K562 (cell line): Measurements from ENCODE around the gene CDPF1. TPM values are rescaled to one million over a fixed set of nuclear protein-coding genes. Genes with fewer than 3 reads are reported as not detected.

Source experiments
- polyA plus RNA-seq, 8 experiments: library from polyadenylated mRNA; depleted of rRNA in 4 of 8; stranded (reverse) in 5 of 8; unstranded in 3 of 8; fragments of >200 nt; fragmentation: Nextera tagmentation in 2 of 8; fragmentation: Illumina TruSeq in 1 of 8; extraction: Ambion mirVana in 2 of 8; extraction: Trizol in 1 of 8; gene quantifications; 2 replicates each; pipeline versions ENCODE4 v1.2.1 to v1.2.3, GENCODE V29; 2011 to 2014; ENCODE audit warnings: inconsistent platforms in 1 of 8, missing spikeins in 1 of 8
- total RNA-seq, 7 experiments: library from RNA; depleted of rRNA in 6 of 7; stranded (reverse); fragments of >200 nt in 6 of 7; fragmentation: Illumina TruSeq in 2 of 7; extraction: Trizol in 2 of 7; gene quantifications; 2 replicates each; pipeline versions ENCODE4 v1.2.1 to v1.2.3, GENCODE V29; 2011 to 2021; ENCODE audit warnings: low replicate concordance in 1 of 7

CDPF1 gene
- total and polyA plus RNA-seq, 9 of the 15 experiments (the other 6 are each of a cell fraction or from before 2014, with no cell fraction given): 0.84 to 19.5 (median 9.1) TPM

Other genes with a start within 250 kb of the CDPF1 start
- gene PPARA, start 99.8 kb downstream of the CDPF1 start, total RNA-seq (2014; rRNA removed): 2.8 and 5.3 TPM in 2 replicates
- gene PPARA, start 99.8 kb downstream of the CDPF1 start, total RNA-seq (2014; rRNA removed; fragmentation: Illumina TruSeq; extraction: Trizol): 3.4 and 4.3 TPM in 2 replicates
- gene PPARA, start 99.8 kb downstream of the CDPF1 start, total RNA-seq (2015; rRNA removed; fragmentation: Illumina TruSeq; extraction: Trizol): 2.1 and 2.6 TPM in 2 replicates
- gene PPARA, start 99.8 kb downstream of the CDPF1 start, total RNA-seq (2021): 4.1 and 5.9 TPM in 2 replicates
- gene PPARA, start 99.8 kb downstream of the CDPF1 start, polyA plus RNA-seq (2011; rRNA removed): 5.0 and 8.2 TPM in 2 replicates
- 2.7 and 3.5 TPM in 2 replicates for gene PPARA, start 99.8 kb downstream of the CDPF1 start, polyA plus RNA-seq (2014; fragmentation: Illumina TruSeq; extraction: Trizol)
- gene PPARA, start 99.8 kb downstream of the CDPF1 start, polyA plus RNA-seq (2014; fragmentation: Nextera tagmentation; extraction: Ambion mirVana): under 1 TPM; 0.64 to 0.87 TPM
- 2.1 and 4.0 TPM in 2 replicates for gene PPARA, start 99.8 kb downstream of the CDPF1 start, polyA plus RNA-seq (2014; rRNA removed)
- not detected in 2 replicates for gene PKDREJ, start 13.1 kb upstream of the CDPF1 start, total RNA-seq (2014; rRNA removed)
- not detected in 2 replicates for gene PKDREJ, start 13.1 kb upstream of the CDPF1 start, total RNA-seq (2014; rRNA removed; fragmentation: Illumina TruSeq; extraction: Trizol)
- not detected in 2 replicates for gene PKDREJ, start 13.1 kb upstream of the CDPF1 start, total RNA-seq (2015; rRNA removed; fragmentation: Illumina TruSeq; extraction: Trizol)
- not detected in 2 replicates for gene PKDREJ, start 13.1 kb upstream of the CDPF1 start, total RNA-seq (2021)
- gene PKDREJ, start 13.1 kb upstream of the CDPF1 start, polyA plus RNA-seq (2011; rRNA removed): not detected in 2 replicates
- gene PKDREJ, start 13.1 kb upstream of the CDPF1 start, polyA plus RNA-seq (2014; fragmentation: Illumina TruSeq; extraction: Trizol): not detected in 2 replicates
- gene PKDREJ, start 13.1 kb upstream of the CDPF1 start, polyA plus RNA-seq (2014; fragmentation: Nextera tagmentation; extraction: Ambion mirVana): under 1 TPM in 1 of 2 experiments, not detected in 1; 0.03 TPM
- not detected in 2 replicates for gene PKDREJ, start 13.1 kb upstream of the CDPF1 start, polyA plus RNA-seq (2014; rRNA removed)
- 18.1 and 27.6 TPM in 2 replicates for gene TTC38, start 17.7 kb upstream of the CDPF1 start, total RNA-seq (2014; rRNA removed)
- 12.5 and 14.4 TPM in 2 replicates for gene TTC38, start 17.7 kb upstream of the CDPF1 start, total RNA-seq (2014; rRNA removed; fragmentation: Illumina TruSeq; extraction: Trizol)
- gene TTC38, start 17.7 kb upstream of the CDPF1 start, total RNA-seq (2015; rRNA removed; fragmentation: Illumina TruSeq; extraction: Trizol): 18.2 and 22.2 TPM in 2 replicates
- 23.0 and 28.4 TPM in 2 replicates for gene TTC38, start 17.7 kb upstream of the CDPF1 start, total RNA-seq (2021)
- 21.4 and 38.9 TPM in 2 replicates for gene TTC38, start 17.7 kb upstream of the CDPF1 start, polyA plus RNA-seq (2011; rRNA removed)
- 16.9 and 17.9 TPM in 2 replicates for gene TTC38, start 17.7 kb upstream of the CDPF1 start, polyA plus RNA-seq (2014; fragmentation: Illumina TruSeq; extraction: Trizol)
- 1 to 10 TPM in 1 of 2 experiments, under 1 TPM in 1; 0.84 to 2.5 TPM for gene TTC38, start 17.7 kb upstream of the CDPF1 start, polyA plus RNA-seq (2014; fragmentation: Nextera tagmentation; extraction: Ambion mirVana)
- gene TTC38, start 17.7 kb upstream of the CDPF1 start, polyA plus RNA-seq (2014; rRNA removed): 13.9 and 20.3 TPM in 2 replicates
- 12.6 and 15.1 TPM in 2 replicates for gene GTSE1, start 46.6 kb upstream of the CDPF1 start, total RNA-seq (2014; rRNA removed)
- gene GTSE1, start 46.6 kb upstream of the CDPF1 start, total RNA-seq (2014; rRNA removed; fragmentation: Illumina TruSeq; extraction: Trizol): 7.8 and 8.6 TPM in 2 replicates
- 12.8 and 14.8 TPM in 2 replicates for gene GTSE1, start 46.6 kb upstream of the CDPF1 start, total RNA-seq (2015; rRNA removed; fragmentation: Illumina TruSeq; extraction: Trizol)
- gene GTSE1, start 46.6 kb upstream of the CDPF1 start, total RNA-seq (2021): 20.5 and 22.5 TPM in 2 replicates
- 12.9 and 13.9 TPM in 2 replicates for gene GTSE1, start 46.6 kb upstream of the CDPF1 start, polyA plus RNA-seq (2011; rRNA removed)
- 17.2 and 18.0 TPM in 2 replicates for gene GTSE1, start 46.6 kb upstream of the CDPF1 start, polyA plus RNA-seq (2014; fragmentation: Illumina TruSeq; extraction: Trizol)
- 1 to 10 TPM; 2.5 to 3.5 TPM for gene GTSE1, start 46.6 kb upstream of the CDPF1 start, polyA plus RNA-seq (2014; fragmentation: Nextera tagmentation; extraction: Ambion mirVana)
- 16.6 and 19.6 TPM in 2 replicates for gene GTSE1, start 46.6 kb upstream of the CDPF1 start, polyA plus RNA-seq (2014; rRNA removed)
- gene TRMU, start 85.4 kb upstream of the CDPF1 start, total RNA-seq (2014; rRNA removed): 47.2 and 52.2 TPM in 2 replicates
- 28.6 and 28.8 TPM in 2 replicates for gene TRMU, start 85.4 kb upstream of the CDPF1 start, total RNA-seq (2014; rRNA removed; fragmentation: Illumina TruSeq; extraction: Trizol)
- gene TRMU, start 85.4 kb upstream of the CDPF1 start, total RNA-seq (2015; rRNA removed; fragmentation: Illumina TruSeq; extraction: Trizol): 38.2 and 38.7 TPM in 2 replicates
- 46.0 and 47.2 TPM in 2 replicates for gene TRMU, start 85.4 kb upstream of the CDPF1 start, total RNA-seq (2021)
- gene TRMU, start 85.4 kb upstream of the CDPF1 start, polyA plus RNA-seq (2011; rRNA removed): 35.3 and 36.7 TPM in 2 replicates
- gene TRMU, start 85.4 kb upstream of the CDPF1 start, polyA plus RNA-seq (2014; fragmentation: Illumina TruSeq; extraction: Trizol): 33.3 and 36.3 TPM in 2 replicates
- 1 to 10 TPM; 2.3 to 3.7 TPM for gene TRMU, start 85.4 kb upstream of the CDPF1 start, polyA plus RNA-seq (2014; fragmentation: Nextera tagmentation; extraction: Ambion mirVana)
- 49.9 and 54.1 TPM in 2 replicates for gene TRMU, start 85.4 kb upstream of the CDPF1 start, polyA plus RNA-seq (2014; rRNA removed)